Activated T-cell treated with anti-CD3 and anti-CD28 coated beads, Interleukin-2, amount 50 U/mL, for 48 hours (primary cell): ENCODE results near the gene SETDB1.

ENCODE experiments used
- DNase-seq, 2 experiments: peaks; one replicate each; pipeline ENCODE4 v3.0.0-alpha.2; 2020

The SETDB1 gene

GRCh38 chr1:151006327-151007052, 80.3 kb downstream of the SETDB1 start, which contains the start of gene MINDY1:
MINDY1 (minus strand) TSS chr1:151006902; CDS start chr1:151002617, 4,285 bp downstream.
- peak; percentile 61 to 63 for DNase-seq

- DNase-seq, result no peak
Measured at GRCh38 chr1:151007853-151008243, 81.7 kb downstream of the SETDB1 start.

- DNase-seq, result peak; percentile 96 to 97
Measured at GRCh38 chr1:151008244-151009205, 82.4 kb downstream of the SETDB1 start, which contains the start of gene PRUNE1. PRUNE1 (plus strand) TSS chr1:151008449; CDS start chr1:151008633, 184 bp downstream.

- peak; percentile 35 to 40 for DNase-seq
Measured at GRCh38 chr1:151009206-151009587, 83.0 kb downstream of the SETDB1 start.

- DNase-seq, result no peak
Measured at GRCh38 chr1:151009674-151010345, 83.6 kb downstream of the SETDB1 start.

GRCh38 chr1:151010346-151010726, 84.2 kb downstream of the SETDB1 start:
- no peak for DNase-seq

GRCh38 chr1:151011154-151011850, 85.1 kb downstream of the SETDB1 start:
- no peak for DNase-seq

- DNase-seq, result no peak
Measured at GRCh38 chr1:151012684-151013471, 86.7 kb downstream of the SETDB1 start.

- no peak for DNase-seq
Measured at GRCh38 chr1:151013518-151013917, 87.4 kb downstream of the SETDB1 start.
